ENCODE measurements around the gene HSD17B1. TPM values are rescaled to one million over a fixed set of nuclear protein-coding genes. Genes with fewer than 3 reads are reported as not detected.

The HSD17B1 gene
- total and polyA plus RNA-seq, 2 of the 13 experiments (the other 11 are each of a cell fraction or from before 2014, with no cell fraction given), result 0.54 to 0.93 TPM

- 0 out of 2 replicates have a peak, but pooled peaks have one; percentile 4 for TF ChIP-seq ZBTB33 (CRISPR knock-in tag; IDR thresholded peaks at IDR 0.05)
- no peak for TF ChIP-seq ATM (IDR thresholded peaks at IDR 0.05; ENCODE audit: borderline replicate concordance)
- TF ChIP-seq FLYWCH1 (CRISPR knock-in tag; IDR thresholded peaks at IDR 0.05), result no peak
- TF ChIP-seq ZFP62 (CRISPR knock-in tag; IDR thresholded peaks at IDR 0.05), result no peak
- no peak for TF ChIP-seq MEF2D (CRISPR knock-in tag; IDR thresholded peaks at IDR 0.05)
- no peak for TF ChIP-seq ISL2 (CRISPR knock-in tag; IDR thresholded peaks at IDR 0.05)
- TF ChIP-seq ZNF614 (CRISPR knock-in tag; IDR thresholded peaks at IDR 0.05; ENCODE audit: borderline replicate concordance), result no peak
- no peak for TF ChIP-seq ZNF776 (CRISPR knock-in tag; IDR thresholded peaks at IDR 0.05)
- no peak for TF ChIP-seq BORCS8-MEF2B (CRISPR knock-in tag; IDR thresholded peaks at IDR 0.05)
- no peak for TF ChIP-seq ZNF121 (CRISPR knock-in tag; IDR thresholded peaks at IDR 0.05)
- TF ChIP-seq ZBTB42 (CRISPR knock-in tag; IDR thresholded peaks at IDR 0.05), result no peak
- TF ChIP-seq ZNF558 (CRISPR knock-in tag; IDR thresholded peaks at IDR 0.05; ENCODE audit: borderline replicate concordance), result no peak
- TF ChIP-seq SP4 (CRISPR knock-in tag; IDR thresholded peaks at IDR 0.05), result peak; percentile 35; the same call in 1 of the 2 replicates
- TF ChIP-seq ZNF282 (IDR thresholded peaks at IDR 0.05; ENCODE audit: partially characterized antibody), result no peak
- no peak for TF ChIP-seq U2AF2 (IDR thresholded peaks at IDR 0.05; ENCODE audit: low read depth, low read length)
- TF ChIP-seq ZBTB44 (CRISPR knock-in tag; IDR thresholded peaks at IDR 0.05), result no peak
- TF ChIP-seq ZNF318 (CRISPR knock-in tag; IDR thresholded peaks at IDR 0.05), result no peak
- no peak for TF ChIP-seq KDM1A (CRISPR knock-in tag; IDR thresholded peaks at IDR 0.05)
- no peak for TF ChIP-seq ZNF414 (CRISPR knock-in tag; IDR thresholded peaks at IDR 0.05)
Measured at GRCh38 chr17:42563143-42563509, 10.4 kb downstream of the HSD17B1 start (continued).
